ENCODE data around the gene POLR3B.

- TF ChIP-seq POLR2A (IDR thresholded peaks at IDR 0.05; ENCODE audit: low read length) (no peak), GATA1 (IDR thresholded peaks at IDR 0.05; ENCODE audit: low read depth, low read length) (no peak)
These were observed 40.0 kb upstream of the POLR3B start for GRCh38 chr12:106317406-106318082.
